Vagina (tissue), 2 donors: Measurements from ENCODE around the gene UNK.

Experiments
- POLR2A ChIP-seq, 2 donors: fragments of 450-650 bp; IDR thresholded peaks; one replicate each; pipeline ENCODE4 v1.6.1; 2017; ENCODE audit warnings: antibody characterized with exemption in 2 of 2, mild to moderate bottlenecking in 2 of 2, moderate library complexity in 2 of 2
- POLR2AphosphoS5 ChIP-seq, 2 donors: sonication (generic); formaldehyde crosslinking; IDR thresholded peaks; one replicate each; pipeline ENCODE4 v1.9.0; 2017; ENCODE audit warnings: antibody characterized with exemption in 2 of 2, mild to moderate bottlenecking in 2 of 2, low read depth in 1 of 2; ENCODE audit not compliant: insufficient read depth in 1 of 2
- TF ChIP-seq, protein P1 (sequence below), 3 experiments: fragments of 450-650 bp in 2 of 3; fragments of 200-600 bp in 1 of 3; sonication (generic) in 1 of 3; IDR thresholded peaks; one replicate each; pipeline ENCODE4 v1.5.1; 2017 to 2019; ENCODE audit warnings: antibody characterized with exemption in 3 of 3, mild to moderate bottlenecking in 2 of 3, moderate library complexity in 2 of 3

DNA sequence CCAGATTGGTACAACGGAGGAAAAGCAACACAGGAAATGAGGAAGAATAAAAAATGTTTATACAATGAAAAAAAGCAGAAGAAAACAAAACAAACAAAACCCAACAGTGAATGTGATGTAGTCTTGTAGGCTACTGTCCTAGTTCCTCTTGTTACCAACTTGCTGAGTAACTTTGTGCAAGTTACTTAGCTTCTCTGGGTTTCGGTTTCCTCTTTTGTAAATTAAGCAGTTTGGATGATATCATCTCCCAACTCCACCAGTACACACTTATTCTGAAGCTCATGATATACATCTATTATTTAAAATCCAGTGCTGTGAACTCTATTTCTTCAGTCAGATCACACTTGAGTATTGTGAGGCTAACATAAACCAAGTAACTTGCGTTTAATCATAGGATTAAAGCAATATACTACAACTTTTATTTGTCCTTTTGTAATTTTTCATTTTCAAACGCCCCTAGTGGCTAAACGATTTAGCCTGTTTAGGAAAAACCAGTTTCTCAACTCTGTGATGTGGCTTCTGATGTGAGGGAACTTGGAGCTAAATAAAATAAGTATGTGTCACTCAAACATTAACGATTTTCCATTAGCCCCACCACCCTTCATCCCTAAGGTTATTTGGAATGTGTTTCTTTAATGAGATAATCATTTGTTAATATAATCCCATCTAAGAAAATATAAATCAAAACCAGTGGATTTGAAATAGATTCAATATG is 1.4 kb upstream of the UNK start:
- TF ChIP-seq, protein P1, sequence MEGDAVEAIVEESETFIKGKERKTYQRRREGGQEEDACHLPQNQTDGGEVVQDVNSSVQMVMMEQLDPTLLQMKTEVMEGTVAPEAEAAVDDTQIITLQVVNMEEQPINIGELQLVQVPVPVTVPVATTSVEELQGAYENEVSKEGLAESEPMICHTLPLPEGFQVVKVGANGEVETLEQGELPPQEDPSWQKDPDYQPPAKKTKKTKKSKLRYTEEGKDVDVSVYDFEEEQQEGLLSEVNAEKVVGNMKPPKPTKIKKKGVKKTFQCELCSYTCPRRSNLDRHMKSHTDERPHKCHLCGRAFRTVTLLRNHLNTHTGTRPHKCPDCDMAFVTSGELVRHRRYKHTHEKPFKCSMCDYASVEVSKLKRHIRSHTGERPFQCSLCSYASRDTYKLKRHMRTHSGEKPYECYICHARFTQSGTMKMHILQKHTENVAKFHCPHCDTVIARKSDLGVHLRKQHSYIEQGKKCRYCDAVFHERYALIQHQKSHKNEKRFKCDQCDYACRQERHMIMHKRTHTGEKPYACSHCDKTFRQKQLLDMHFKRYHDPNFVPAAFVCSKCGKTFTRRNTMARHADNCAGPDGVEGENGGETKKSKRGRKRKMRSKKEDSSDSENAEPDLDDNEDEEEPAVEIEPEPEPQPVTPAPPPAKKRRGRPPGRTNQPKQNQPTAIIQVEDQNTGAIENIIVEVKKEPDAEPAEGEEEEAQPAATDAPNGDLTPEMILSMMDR (IDR thresholded peaks at IDR 0.05): peak; percentile 32 to 77 (median 64)
- TF ChIP-seq POLR2AphosphoS5 (IDR thresholded peaks at IDR 0.05; ENCODE audit: insufficient read depth in 1 of 2, low read depth in 1 of 2) (peak in 1 of 2 donors; percentile 92), POLR2A (IDR thresholded peaks at IDR 0.05) (no peak)
